Tibial nerve (tissue), 4 donors: Measurements from ENCODE around the gene SSR4.

ENCODE experiments used
- EP300 ChIP-seq, 2 donors: sonication (generic); formaldehyde crosslinking; IDR thresholded peaks; one replicate each; pipeline ENCODE4 v1.6.1; 2017; ENCODE audit warnings: antibody characterized with exemption in 2 of 2, mild to moderate bottlenecking in 1 of 2
- POLR2A ChIP-seq, 2 donors: fragments of 450-650 bp; IDR thresholded peaks; one replicate each; pipeline ENCODE4 v1.6.1; 2017; ENCODE audit warnings: antibody characterized with exemption in 2 of 2, mild to moderate bottlenecking in 2 of 2, moderate library complexity in 2 of 2
- TF ChIP-seq, protein P1 (sequence below), 5 experiments: fragments of 200-600 bp in 3 of 5; fragments of 450-650 bp in 2 of 5; sonication (generic) in 3 of 5; IDR thresholded peaks; one replicate each; pipeline ENCODE4 v1.5.1; 2016 to 2019; ENCODE audit warnings: antibody characterized with exemption in 5 of 5, mild to moderate bottlenecking in 3 of 5, moderate library complexity in 2 of 5

DNA sequence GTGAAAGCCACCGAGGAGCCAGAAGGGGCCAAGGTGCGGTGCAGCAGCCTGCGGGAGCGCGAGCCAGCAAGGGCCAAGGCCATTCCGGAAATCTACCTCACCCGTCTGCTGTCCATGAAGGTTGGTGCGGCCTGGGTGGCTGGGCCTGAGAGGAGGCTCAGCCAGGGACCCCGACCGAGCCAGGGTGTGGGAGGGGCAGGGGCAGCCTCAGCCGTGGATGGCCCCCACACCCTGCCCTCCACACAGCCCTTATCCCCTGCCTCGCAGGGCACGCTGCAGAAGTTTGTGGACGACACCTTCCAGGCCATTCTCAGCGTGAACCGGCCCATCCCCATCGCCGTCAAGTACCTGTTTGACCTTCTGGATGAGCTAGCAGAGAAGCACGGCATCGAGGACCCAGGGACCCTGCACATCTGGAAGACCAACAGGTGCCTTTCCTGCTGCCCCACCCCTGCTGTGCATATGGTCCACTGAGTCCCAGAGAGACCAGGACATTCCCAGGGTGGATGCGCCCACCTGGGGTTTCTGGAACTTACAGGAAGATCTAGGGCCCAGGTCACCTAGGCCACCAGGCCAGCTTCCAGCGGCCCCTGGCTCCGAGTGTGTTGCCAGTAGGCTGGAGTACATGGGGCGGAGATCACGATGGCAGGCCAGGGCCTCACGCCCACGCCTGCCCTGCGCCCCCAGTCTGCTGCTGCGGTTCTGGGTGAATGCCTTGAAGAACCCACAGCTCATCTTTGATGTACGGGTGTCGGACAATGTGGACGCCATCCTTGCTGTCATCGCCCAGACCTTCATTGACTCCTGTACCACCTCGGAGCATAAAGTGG, 17.0 kb upstream of the SSR4 start:
- TF ChIP-seq, protein P1, sequence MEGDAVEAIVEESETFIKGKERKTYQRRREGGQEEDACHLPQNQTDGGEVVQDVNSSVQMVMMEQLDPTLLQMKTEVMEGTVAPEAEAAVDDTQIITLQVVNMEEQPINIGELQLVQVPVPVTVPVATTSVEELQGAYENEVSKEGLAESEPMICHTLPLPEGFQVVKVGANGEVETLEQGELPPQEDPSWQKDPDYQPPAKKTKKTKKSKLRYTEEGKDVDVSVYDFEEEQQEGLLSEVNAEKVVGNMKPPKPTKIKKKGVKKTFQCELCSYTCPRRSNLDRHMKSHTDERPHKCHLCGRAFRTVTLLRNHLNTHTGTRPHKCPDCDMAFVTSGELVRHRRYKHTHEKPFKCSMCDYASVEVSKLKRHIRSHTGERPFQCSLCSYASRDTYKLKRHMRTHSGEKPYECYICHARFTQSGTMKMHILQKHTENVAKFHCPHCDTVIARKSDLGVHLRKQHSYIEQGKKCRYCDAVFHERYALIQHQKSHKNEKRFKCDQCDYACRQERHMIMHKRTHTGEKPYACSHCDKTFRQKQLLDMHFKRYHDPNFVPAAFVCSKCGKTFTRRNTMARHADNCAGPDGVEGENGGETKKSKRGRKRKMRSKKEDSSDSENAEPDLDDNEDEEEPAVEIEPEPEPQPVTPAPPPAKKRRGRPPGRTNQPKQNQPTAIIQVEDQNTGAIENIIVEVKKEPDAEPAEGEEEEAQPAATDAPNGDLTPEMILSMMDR (IDR thresholded peaks at IDR 0.05), result no peak
- no peak for TF ChIP-seq POLR2A (IDR thresholded peaks at IDR 0.05)
- TF ChIP-seq EP300 (IDR thresholded peaks at IDR 0.05), result no peak
